A549 treated with Mapracorat at 1 μM for 4 hours (cell line): ENCODE data around the gene CCDC97. TPM values are rescaled to one million over a fixed set of nuclear protein-coding genes. Genes with fewer than 3 reads are reported as not detected.

Experiments
- total RNA-seq: library from RNA; stranded (reverse); fragments of 200-300 nt; extraction: Qiagen RNA extraction; gene quantifications from 5 replicates; pipeline ENCODE4 v1.2.3, GENCODE V29; 2022

Gene CCDC97
- total RNA-seq, result 34.5 to 44.3 TPM (median 37.9 TPM) in 5 replicates

GRCh38 chr19:41310033-41310831 lies at the start of gene CCDC97:
TSS of gene CCDC97 (plus strand) at chr19:41310172. CDS start at chr19:41310311, 139 bp downstream.

DNA sequence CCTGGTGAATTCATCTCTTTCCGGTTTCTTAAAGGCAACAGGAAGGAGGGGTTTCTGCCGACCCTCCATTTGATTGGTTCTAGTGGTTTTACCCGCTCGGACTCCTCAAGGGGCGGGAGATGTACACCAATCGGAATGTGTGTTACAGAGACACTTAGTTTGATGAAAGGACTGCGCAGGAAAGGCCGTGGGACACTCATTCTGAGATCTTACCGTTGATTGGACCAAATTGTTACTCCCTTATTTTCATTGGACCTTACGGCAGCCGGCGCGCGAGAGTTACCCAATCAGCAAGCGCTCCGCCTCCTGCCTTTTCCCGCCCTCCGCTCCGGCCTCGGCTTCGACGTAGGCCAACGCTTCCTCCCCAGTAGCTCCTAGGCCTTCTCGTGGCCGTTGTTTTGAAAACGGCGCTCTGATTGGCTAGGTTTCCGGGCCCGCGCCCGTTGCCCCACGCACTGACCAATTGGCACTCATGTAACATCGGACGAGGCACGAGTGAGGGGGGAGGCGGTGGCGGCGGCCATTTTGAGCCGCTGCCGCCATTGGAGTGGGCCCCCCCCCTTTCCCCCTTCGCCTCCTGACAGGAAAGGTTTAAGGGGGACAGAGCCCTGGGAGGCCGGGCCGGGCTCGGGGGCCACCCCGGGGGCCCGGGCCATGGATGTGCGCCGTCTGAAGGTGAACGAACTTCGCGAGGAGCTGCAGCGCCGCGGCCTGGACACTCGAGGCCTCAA lies 46.0 kb upstream of the CCDC97 start, which contains the start of gene HNRNPUL1:
HNRNPUL1 (plus strand) TSS at position 523 of the 731 bp plus-strand sequence; CDS start at position 655, 132 bp downstream.

DNA sequence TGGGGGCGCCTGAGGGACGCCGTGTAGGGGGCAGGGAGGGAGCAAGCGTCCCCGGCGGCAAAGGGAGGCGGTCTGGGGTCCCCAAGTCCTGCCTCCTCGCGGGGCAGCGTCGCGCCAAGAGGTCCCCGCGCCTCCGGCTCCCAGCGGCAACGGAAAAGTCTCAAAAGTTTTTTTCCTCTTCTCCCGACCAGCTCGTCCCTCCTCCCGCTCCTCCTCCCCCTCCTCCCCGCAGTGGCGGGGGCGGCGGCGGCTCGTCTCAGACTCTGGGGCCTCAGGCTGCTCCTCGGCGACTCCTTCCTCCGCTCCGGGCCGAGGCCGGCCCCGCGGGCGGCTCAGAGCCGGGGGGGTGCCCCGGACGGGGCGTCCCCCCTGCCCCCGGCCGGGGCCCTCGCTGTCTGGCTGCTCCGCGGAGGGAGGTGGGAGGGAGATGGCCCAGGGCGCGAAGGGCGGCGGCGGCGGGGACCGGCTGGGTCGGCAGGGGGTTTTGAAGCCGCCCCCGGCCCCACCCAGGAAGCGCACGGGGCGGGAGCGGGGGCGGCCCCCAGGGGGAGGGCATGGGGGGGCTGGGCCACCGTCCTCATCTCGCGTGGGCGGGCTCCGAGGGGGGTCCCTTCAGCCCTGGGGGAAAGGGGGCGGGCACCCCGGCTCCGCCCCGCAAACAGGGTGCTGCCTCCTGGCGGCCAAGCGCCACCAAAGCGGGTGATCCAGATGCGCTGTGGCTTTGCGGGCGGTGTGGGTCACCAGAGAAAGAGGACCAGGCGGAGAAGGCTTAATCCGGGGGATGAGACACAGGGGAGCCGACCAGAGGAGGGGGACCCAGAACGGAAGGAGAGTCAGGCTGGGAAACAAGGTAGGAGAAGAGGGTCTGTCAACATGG lies 43.7 kb downstream of the CCDC97 start, which contains the start of gene TGFB1:
TGFB1 (minus strand) TSS at position 457 of the 877 bp plus-strand sequence. CDS start 878 bp downstream, outside the sequence.

GRCh38 chr19:41363753-41364523 lies 54.0 kb downstream of the CCDC97 start, which contains the start of gene B9D2:
TSS of gene B9D2 (minus strand) at chr19:41364149. CDS start at chr19:41363519, 630 bp downstream.

Other genes starting within 250 kb of the CCDC97 start
- gene CYP2A13, start 221.7 kb upstream of the CCDC97 start, total RNA-seq, result not detected in 5 replicates
- gene CYP2F1, start 195.7 kb upstream of the CCDC97 start, total RNA-seq, result not detected in 5 replicates
- 18.9 to 24.2 TPM (median 19.7 TPM) in 5 replicates for gene CYP2S1, start 117.0 kb upstream of the CCDC97 start, total RNA-seq
- 99.0 to 113 TPM (median 106 TPM) in 5 replicates for gene AXL, start 90.9 kb upstream of the CCDC97 start, total RNA-seq
- 293 to 307 TPM (median 295 TPM) in 5 replicates for gene HNRNPUL1, start 45.8 kb upstream of the CCDC97 start, total RNA-seq
- gene TGFB1, start 43.8 kb downstream of the CCDC97 start, total RNA-seq, result 129 to 150 TPM (median 136 TPM) in 5 replicates
- gene B9D2, start 54.0 kb downstream of the CCDC97 start, total RNA-seq, result 22.8 to 33.3 TPM (median 31.3 TPM) in 5 replicates
- 2.5 to 4.9 TPM (median 3.8 TPM) in 5 replicates for gene TMEM91, start 66.4 kb downstream of the CCDC97 start, total RNA-seq
- 74.8 to 101 TPM (median 93.2 TPM) in 5 replicates for gene EXOSC5, start 87.2 kb downstream of the CCDC97 start, total RNA-seq
- 36.6 to 47.0 TPM (median 42.0 TPM) in 5 replicates for gene BCKDHA, start 87.6 kb downstream of the CCDC97 start, total RNA-seq
- gene B3GNT8, start 117.2 kb downstream of the CCDC97 start, total RNA-seq, result 0.10 to 0.32 TPM (median 0.13 TPM) in 4 of 5 replicates, not detected in the other
- 104 to 110 TPM (median 107 TPM) in 5 replicates for gene DMAC2, start 129.7 kb downstream of the CCDC97 start, total RNA-seq
- 0.15 TPM in 1 of 5 replicates, not detected in the others for gene ERICH4, start 133.0 kb downstream of the CCDC97 start, total RNA-seq